ENCODE data around the gene PLOD3. TPM values are rescaled to one million over a fixed set of nuclear protein-coding genes. Genes with fewer than 3 reads are reported as not detected.

The PLOD3 gene
- total RNA-seq, 1 experiment from 2014 or later, result 71.3 TPM

DNA sequence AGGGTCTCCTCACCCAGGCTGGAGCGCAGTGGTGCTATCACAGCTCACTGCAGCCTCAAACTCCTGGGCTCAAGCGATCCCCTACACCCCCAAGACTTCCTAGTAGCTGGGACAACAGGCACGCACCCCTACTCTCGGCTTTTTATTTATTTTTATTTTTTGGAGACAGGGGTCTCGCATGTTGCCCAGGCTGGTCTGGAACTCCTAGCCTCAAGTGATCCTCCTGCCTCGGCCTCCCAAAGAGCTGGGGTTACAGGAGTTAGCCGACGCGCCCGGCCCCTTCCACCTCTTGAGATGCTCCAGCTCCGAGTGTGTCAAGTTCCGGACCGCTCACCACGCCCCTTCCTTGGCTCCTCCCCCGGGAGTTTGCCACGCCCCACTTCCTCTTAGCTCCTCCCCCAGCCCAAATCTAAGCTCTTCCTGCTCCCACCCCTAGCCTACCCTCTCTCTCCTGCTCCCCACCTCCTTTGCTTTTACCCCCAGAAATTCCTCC, 43.6 kb downstream of the PLOD3 start:
- peaks cover 3% of the 10 kb centered on the region; the same call in 1 of the 2 replicates for H3K9me3 ChIP-seq (replicated peaks)
- H3K4me3 ChIP-seq, result no peak overlapping the region
- peak; percentile 50 to 66 for DNase-seq (ENCODE audit: low read depth in 1 of 2, low spot score in 2 of 2)
- no peaks in the 10 kb centered on the region for H3K36me3 ChIP-seq
- H3K27me3 ChIP-seq (replicated peaks), result peaks cover 91% of the 10 kb centered on the region
- H3K4me1 ChIP-seq (replicated peaks), result peaks cover 31% of the 10 kb centered on the region
- no peak overlapping the region for H3K27ac ChIP-seq

DNA sequence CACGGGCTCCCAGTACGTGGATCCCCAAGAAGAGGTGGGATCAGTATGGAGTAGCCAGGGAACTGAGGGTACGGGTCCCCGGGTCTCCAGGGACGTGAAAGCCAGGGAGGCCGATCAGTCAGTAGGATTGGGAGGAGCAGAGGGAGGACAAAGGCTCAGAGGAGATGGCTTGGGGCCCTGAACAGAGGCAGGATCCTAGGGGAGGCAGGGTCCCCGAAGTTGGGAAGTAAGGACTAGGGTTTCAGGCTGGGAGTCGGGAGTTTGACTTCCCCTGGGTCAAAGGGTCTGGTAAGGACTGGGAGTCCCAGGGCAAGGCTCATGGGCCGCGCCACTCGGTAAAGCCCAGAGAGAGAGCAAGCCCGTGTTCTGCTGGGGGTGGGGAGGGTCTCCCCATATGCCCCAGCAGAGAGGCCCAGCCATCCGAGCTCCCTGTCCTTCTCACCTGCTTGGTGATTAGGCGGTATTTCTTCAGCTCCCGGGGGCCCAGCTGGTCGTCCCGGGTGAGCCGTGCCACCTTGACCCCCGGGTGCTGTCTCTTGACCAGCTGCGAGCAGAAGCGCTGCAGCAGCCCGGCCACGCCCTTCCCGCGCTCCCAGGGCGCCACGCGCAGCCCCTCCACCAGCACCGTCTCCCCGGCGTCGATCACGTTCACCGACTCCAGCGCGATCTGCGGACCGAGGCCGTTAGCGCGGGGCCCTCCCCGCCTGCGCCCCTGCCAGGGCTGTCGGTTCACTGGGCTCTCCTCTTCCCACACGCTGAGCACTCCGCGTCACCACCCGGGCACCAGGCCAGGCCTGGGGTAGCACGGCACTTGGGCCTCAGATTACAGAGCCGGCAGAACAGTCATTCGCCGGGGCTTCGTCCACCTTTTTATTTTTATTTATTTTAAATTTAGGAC, 44.3 kb downstream of the PLOD3 start:
- Histone ChIP-seq H3K27me3 (replicated peaks) (peaks cover 95% of the 10 kb centered on the region), H3K36me3 (no peaks in the 10 kb centered on the region), H3K9me3 (replicated peaks) (peaks cover 2% of the 10 kb centered on the region; the same call in 1 of the 2 replicates), H3K4me3 (no peak overlapping the region), H3K27ac (no peak overlapping the region), H3K4me1 (replicated peaks) (peaks cover 32% of the 10 kb centered on the region)
- DNase-seq (ENCODE audit: low read depth in 1 of 2, low spot score in 2 of 2), result peak; percentile 53 to 81

DNA sequence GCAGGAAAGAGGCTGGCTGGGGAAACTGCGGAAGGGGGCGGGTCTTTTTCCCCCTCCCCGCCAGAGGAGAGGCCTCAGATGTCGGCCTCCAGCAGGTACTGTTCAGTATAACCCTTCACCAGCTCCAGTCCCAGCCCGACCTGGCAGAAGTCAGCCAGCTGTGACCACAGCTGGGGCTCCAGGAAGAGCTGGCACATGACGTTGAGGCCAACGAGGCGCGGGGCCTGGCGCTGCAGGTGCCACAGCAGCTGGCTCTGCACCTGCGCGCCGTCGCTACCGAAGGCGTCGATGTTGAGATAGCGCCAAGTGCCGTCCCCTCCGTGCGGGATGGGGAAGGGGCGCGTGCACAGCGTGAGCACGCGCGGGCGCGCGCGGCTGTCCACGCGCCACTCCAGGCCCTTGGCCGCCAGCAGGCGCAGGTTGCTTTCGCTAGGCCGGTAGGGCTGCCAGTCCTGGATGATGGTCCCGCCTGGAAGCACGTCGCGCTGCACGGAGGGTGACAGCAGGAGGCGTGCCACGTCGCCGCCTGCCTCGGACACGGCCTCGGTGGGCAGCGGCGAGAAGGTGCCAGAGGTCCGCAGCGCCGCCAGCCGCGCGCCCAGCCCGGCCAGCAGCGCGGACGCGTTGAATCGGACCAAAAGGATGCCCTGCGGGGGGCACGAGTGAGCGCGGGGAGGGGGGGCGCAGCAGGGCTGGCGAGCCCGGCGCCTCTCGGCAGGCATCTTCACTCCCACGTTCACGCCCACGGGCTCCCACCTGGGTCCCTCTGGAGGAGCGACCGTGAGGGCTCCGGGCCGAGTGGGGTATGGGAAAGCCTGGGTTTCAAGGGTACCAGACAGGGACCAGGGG, 45.2 kb downstream of the PLOD3 start:
- Histone ChIP-seq H3K4me1 (replicated peaks) (peaks cover 32% of the 10 kb centered on the region), H3K36me3 (no peaks in the 10 kb centered on the region), H3K27ac (no peak overlapping the region), H3K9me3 (replicated peaks) (no peaks in the 10 kb centered on the region), H3K27me3 (replicated peaks) (peaks cover 93% of the 10 kb centered on the region), H3K4me3 (no peak overlapping the region)
- DNase-seq (ENCODE audit: low read depth in 1 of 2, low spot score in 2 of 2), result no peak

DNA sequence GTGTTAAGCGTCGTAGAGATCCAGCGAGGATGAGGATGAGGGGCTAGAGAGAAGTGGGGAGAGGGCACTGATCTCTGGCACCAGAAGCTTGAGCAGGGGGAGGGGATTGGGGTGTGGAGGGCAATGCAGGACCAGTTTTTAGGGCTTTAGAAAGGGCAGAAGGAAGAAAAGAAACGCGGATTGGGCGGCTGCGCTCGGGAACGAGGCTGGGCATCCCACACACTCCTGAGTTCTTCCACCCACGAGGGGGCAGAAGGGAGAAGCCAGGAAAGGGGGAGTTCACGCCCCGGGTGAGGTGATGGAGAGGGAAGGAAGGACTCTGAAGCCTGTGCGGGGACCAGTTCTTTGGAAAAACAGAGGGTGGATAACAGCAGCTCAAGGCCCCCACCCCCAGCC, 45.9 kb downstream of the PLOD3 start:
- no peak overlapping the region for H3K27ac ChIP-seq
- H3K27me3 ChIP-seq (replicated peaks), result peaks cover 90% of the 10 kb centered on the region
- H3K9me3 ChIP-seq (replicated peaks), result no peaks in the 10 kb centered on the region
- no peak overlapping the region for H3K4me3 ChIP-seq
- H3K4me1 ChIP-seq (replicated peaks), result peaks cover 32% of the 10 kb centered on the region
- H3K36me3 ChIP-seq, result no peaks in the 10 kb centered on the region
- DNase-seq (ENCODE audit: low read depth in 1 of 2, low spot score in 2 of 2), result no peak

DNA sequence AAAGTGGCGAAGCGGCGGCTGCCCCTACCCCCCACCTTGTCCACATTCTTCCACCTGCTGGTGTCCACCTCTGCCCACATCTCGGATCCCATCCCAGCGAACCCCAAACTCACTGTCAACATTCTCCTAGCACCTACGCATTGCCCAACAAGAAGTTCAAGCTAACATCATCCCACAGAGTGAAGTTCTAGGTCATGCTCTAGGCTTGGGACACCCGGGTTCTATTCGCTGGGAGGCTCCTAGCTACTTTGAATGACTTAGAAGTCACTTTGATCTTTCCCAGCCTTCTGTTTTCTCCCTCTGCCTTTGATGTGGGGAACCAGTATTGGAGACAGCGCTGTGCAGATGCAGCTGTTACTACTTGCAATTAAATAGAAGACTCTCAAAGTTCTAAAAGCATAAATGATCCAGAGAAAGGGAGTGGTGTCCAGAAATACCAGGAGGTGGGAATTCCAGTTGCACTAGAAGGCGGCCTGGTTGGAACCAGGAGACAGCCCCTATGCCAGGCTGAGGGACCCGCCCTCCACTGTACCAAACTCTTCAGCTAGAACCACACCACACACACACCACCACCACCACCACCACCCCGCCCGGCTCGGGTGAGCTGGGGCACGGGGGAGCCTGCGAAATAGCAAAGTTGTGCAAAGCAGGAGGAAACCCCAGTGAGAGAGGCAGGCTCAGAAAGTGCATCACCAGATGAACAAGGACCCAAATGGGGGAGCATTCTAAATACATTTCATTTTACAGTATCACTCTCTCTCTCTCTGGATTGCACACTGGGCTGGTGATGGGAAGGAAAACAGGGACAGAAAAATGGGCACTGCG, 46.6 kb downstream of the PLOD3 start:
- H3K9me3 ChIP-seq (replicated peaks), result no peaks in the 10 kb centered on the region; the same call in 1 of the 2 replicates
- H3K36me3 ChIP-seq, result no peaks in the 10 kb centered on the region
- no peak overlapping the region for H3K27ac ChIP-seq
- peaks cover 90% of the 10 kb centered on the region for H3K27me3 ChIP-seq (replicated peaks)
- H3K4me3 ChIP-seq, result no peak overlapping the region
- no peak for DNase-seq (ENCODE audit: low read depth in 1 of 2, low spot score in 2 of 2)
- H3K4me1 ChIP-seq (replicated peaks), result peaks cover 35% of the 10 kb centered on the region

DNA sequence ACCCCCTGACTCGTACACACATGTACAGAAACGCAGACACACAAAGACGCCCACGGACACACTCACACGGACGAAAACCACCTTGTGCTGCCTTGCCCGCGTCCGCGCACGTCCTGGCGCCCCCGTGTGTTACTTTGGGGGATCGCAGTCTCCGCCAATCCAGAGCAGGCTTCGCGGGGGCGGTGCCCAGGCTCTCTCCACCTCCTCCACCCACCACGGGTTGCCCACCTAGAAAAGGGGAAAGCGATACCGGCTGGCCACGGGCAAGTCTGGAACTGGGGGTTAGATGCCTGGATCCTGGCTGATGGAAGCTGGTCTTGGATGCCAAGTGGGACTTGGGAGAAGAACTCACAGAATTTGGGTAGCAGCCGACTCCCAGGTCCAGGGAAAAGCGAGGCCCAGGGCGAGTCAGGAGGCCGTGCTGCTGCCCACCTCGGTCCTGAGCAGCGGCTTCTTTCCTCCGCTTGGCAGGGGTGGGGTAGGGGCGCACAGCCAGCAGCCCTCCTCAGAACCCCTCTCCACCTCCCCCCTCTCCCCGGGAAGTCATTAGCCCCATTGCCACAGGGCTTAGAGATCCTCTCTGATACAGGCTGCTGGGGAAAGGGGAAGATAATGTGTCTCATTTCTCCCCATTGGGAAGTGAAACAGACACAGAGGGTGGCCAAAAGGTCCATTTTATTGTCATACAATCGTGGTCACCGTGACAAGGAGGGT, 47.4 kb downstream of the PLOD3 start:
- H3K4me1 ChIP-seq (replicated peaks), result peaks cover 43% of the 10 kb centered on the region
- H3K36me3 ChIP-seq, result no peaks in the 10 kb centered on the region
- peak; percentile 59 to 75 for DNase-seq (ENCODE audit: low read depth in 1 of 2, low spot score in 2 of 2)
- H3K4me3 ChIP-seq, result no peak overlapping the region
- H3K27ac ChIP-seq, result no peak overlapping the region
- peaks cover 93% of the 10 kb centered on the region for H3K27me3 ChIP-seq (replicated peaks)
- no peaks in the 10 kb centered on the region; the same call in 1 of the 2 replicates for H3K9me3 ChIP-seq (replicated peaks)

DNA sequence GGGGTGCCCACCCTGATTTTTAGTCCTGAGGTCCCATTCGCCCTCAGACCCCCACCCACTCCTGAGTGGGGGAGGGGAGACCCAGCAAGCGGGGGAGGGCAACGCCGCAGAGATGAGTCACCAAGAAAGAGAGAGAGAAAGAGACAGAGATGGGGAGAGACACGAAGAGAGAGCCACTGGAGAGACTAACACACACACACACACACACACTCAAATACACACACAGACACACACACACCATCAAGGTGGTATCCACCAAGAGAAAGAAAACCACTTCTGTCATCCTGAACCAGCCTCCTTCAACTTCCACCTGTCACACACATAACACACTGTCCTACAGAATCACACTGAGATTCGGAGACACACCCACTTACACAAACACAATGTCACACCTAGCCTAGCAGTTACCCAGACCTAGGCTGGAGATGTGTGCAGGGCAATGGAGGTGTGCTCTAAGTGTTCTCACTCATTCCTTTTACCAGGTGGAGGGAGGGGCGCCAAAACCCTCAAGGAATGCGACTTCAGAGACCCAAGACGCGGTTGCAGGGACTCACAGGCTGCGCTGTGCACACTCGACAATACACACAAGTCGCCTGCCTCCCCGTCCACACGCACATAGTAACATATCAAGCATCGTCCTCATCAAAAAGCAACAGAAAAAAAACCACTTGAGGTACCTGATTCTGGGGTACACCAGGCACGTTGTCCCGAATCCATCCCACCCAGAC, 48.1 kb downstream of the PLOD3 start:
- Histone ChIP-seq H3K4me3 (no peak overlapping the region), H3K27me3 (replicated peaks) (peaks cover 93% of the 10 kb centered on the region), H3K27ac (no peak overlapping the region), H3K36me3 (no peaks in the 10 kb centered on the region), H3K4me1 (replicated peaks) (peaks cover 49% of the 10 kb centered on the region), H3K9me3 (replicated peaks) (peaks cover 4% of the 10 kb centered on the region; the same call in 1 of the 2 replicates)
- DNase-seq (ENCODE audit: low read depth in 1 of 2, low spot score in 2 of 2), result peak in 1 of 2 experiments; percentile 34

DNA sequence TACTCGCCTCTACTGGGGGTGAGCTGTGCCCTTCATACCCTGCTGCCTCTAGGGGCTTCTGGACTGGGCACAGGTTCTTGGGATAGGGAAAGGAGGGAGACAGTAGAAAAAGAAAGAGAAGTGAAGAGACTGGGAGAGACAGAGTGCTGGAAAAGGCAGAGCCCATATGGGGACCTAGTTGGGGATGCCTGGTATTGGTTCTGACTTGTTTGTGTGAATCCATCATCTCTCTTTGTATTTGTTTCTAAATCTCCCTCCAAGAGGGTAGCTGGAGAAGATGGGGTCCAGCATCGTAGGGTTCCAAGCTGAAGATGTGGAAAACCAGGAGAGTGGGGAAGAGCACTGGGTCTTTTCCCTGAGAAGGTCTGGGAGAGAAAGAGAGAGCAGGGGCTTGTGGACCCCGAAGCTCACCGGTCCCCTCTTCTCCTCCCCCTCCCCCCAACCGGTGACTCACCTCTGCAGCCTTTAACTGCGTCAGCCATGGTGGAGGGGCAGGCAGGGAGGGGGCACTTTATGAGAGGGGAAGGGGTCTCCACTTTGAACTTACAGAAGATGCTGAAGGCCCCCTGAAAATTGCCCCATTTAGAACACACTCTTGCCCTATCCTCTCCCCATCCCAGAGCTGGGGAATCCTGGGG, 48.9 kb downstream of the PLOD3 start:
- Histone ChIP-seq H3K4me1 (replicated peaks) (peaks cover 53% of the 10 kb centered on the region), H3K9me3 (replicated peaks) (peaks cover 8% of the 10 kb centered on the region; the same call in 1 of the 2 replicates), H3K27ac (no peak overlapping the region), H3K27me3 (replicated peaks) (peaks cover 93% of the 10 kb centered on the region), H3K4me3 (no peak overlapping the region), H3K36me3 (no peaks in the 10 kb centered on the region)
- DNase-seq (ENCODE audit: low read depth in 1 of 2, low spot score in 2 of 2), result no peak

DNA sequence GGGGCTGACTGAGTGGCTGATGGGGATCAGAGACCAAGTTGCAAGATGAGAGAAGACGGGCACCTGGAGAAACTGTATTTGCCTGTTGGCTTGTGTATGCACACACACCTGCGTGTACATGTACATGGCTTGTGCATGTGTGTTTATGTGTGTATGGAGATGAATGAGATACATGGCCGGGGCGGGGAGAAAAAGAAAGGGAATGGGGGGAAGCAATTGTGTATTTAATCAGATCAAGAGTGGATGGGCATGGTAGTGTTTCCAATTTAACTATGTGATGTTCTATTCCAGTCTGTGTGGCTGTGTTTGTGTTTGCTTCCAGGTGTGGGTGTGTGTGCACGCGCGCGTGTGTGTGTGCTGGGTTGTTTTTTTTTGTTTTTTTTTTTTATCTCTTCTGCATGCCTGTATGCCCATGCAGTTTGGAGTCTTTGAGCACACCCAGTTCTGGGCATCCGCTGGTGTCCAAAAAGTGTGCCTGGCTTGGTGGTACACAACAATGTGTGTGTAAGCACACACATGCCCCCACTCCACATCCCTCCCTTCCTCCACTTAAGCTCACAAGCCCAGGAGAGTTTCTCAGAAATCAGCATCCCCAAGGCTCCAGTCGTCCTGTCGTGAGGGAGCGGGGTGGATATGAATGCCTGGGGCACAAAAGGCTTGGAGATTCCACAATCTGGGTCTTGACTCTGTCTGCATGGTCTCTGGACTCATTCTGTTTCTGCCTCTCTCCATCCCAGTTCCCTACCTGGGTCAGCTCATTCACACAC, 49.6 kb downstream of the PLOD3 start:
- peaks cover 8% of the 10 kb centered on the region; the same call in 1 of the 2 replicates for H3K9me3 ChIP-seq (replicated peaks)
- peaks cover 52% of the 10 kb centered on the region for H3K4me1 ChIP-seq (replicated peaks)
- no peak overlapping the region for H3K4me3 ChIP-seq
- no peaks in the 10 kb centered on the region for H3K36me3 ChIP-seq
- H3K27ac ChIP-seq, result no peak overlapping the region
- no peak for DNase-seq (ENCODE audit: low read depth in 1 of 2, low spot score in 2 of 2)
- peaks cover 91% of the 10 kb centered on the region for H3K27me3 ChIP-seq (replicated peaks)

DNA sequence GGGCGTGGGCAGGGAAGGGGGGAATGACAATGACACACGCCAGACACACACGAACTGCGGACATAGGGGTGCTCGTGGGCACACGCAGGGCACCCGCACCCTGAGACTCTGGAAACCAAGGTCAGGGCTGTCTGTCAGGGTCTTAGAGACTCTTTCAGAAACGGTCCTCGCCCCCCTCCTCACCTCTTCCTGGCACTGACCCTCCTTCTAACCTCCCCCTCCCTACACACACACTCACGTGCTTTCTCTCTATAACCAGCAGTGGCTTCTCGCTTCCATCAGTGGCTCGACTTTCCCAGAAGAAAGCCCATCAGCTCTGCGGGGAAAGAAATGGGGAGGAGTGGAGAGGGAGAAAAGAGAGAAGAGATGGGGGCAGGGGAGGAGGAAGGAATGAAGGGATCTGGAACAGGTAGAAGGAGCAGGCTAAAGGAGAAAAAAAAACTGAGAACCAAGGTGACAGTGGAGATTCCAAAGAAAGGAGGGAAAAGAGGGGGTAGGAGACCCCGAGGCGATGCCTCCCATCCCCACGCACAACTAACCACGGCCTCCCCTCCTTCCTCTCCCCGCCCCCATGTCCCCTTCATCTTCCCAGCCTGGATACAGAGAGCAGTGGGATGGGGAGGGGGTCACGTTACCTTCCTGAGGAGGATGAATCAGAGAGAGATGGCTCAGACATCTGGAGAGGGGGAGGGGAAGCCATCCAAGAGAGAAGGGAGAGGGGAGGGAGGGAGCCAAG, 50.3 kb downstream of the PLOD3 start:
- H3K27me3 ChIP-seq (replicated peaks), result peaks cover 90% of the 10 kb centered on the region

DNA sequence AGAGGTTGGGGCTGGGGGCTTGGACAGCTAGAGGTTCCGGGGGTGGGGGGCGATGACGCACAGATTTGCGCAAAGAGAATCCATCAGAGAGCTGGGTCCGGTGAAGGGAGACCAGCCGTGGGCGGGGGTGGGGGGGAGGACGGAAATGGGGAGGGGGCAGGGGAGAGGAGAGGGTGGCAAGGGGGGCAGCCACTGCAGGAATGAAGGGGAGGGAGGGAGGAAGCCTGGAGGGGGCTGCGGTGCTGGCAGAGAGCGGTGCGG, 50.8 kb downstream of the PLOD3 start:
- H3K4me1 ChIP-seq (replicated peaks), result peaks cover 47% of the 10 kb centered on the region
- H3K4me3 ChIP-seq, result no peak overlapping the region
- H3K36me3 ChIP-seq, result no peaks in the 10 kb centered on the region
- no peak for DNase-seq (ENCODE audit: low read depth in 1 of 2, low spot score in 2 of 2)
- no peak overlapping the region for H3K27ac ChIP-seq
- H3K9me3 ChIP-seq (replicated peaks), result peaks cover 8% of the 10 kb centered on the region; the same call in 1 of the 2 replicates
- H3K27me3 ChIP-seq (replicated peaks), result peaks cover 87% of the 10 kb centered on the region

More for the DNA sequence above, 50.3 kb downstream of the PLOD3 start:
- Histone ChIP-seq H3K4me1 (replicated peaks) (peaks cover 48% of the 10 kb centered on the region), H3K4me3 (no peak overlapping the region), H3K27ac (no peak overlapping the region), H3K36me3 (no peaks in the 10 kb centered on the region), H3K9me3 (replicated peaks) (peaks cover 8% of the 10 kb centered on the region; the same call in 1 of the 2 replicates)
- no peak for DNase-seq (ENCODE audit: low read depth in 1 of 2, low spot score in 2 of 2)

Data from SJSA1 (cell line).